BLaER1 (cell line): Measurements from ENCODE around the gene ZNRD2.

Source experiments
- H3K27ac ChIP-seq: shearing (Covaris generic); formaldehyde crosslinking; 2 replicates; pipeline ENCODE4 v1.8.1; 2022
- H3K27me3 ChIP-seq: shearing (Covaris generic); formaldehyde crosslinking; 2 replicates; pipeline ENCODE4 v1.8.1; 2022
- H3K36me3 ChIP-seq: shearing (Covaris generic); formaldehyde crosslinking; 2 replicates; pipeline ENCODE4 v1.8.1; 2022
- H3K4me1 ChIP-seq: shearing (Covaris generic); formaldehyde crosslinking; 2 replicates; pipeline ENCODE4 v1.8.1; 2022
- H3K4me2 ChIP-seq: shearing (Covaris generic); formaldehyde crosslinking; 2 replicates; pipeline ENCODE4 v1.8.1; 2022
- H3K4me3 ChIP-seq: shearing (Covaris generic); formaldehyde crosslinking; 2 replicates; pipeline ENCODE4 v1.8.1; 2022
- H3K9ac ChIP-seq: shearing (Covaris generic); formaldehyde crosslinking; 2 replicates; pipeline ENCODE4 v1.8.1; 2022
- H3K9me3 ChIP-seq: shearing (Covaris generic); formaldehyde crosslinking; 2 replicates; pipeline ENCODE4 v1.8.1; 2022
- H4K20me1 ChIP-seq: shearing (Covaris generic); formaldehyde crosslinking; 2 replicates; pipeline ENCODE4 v1.8.1; 2022
- Cebpa-rat ChIP-seq: shearing (Covaris generic); IDR thresholded peaks from 2 replicates; pipeline ENCODE4 v1.8.1; 2022

ZNRD2 gene

GRCh38 chr11:65585396-65586246, 15.3 kb downstream of the ZNRD2 start:
- TF ChIP-seq Cebpa-rat, result no peak
- Histone ChIP-seq H3K4me2 (peak overlapping the region; percentile 96; the same call in 1 of the 2 replicates), H3K36me3 (peaks cover 85% of the 10 kb centered on the region), H3K27ac (peak overlapping the region; percentile 58), H3K9ac (0 out of 2 replicates have a peak overlapping the region, but pooled peaks have one; percentile 54), H4K20me1 (peaks cover 53% of the 10 kb centered on the region; the same call in 1 of the 2 replicates), H3K9me3 (no peaks in the 10 kb centered on the region), H3K4me3 (no peak overlapping the region), H3K4me1 (peaks cover 52% of the 10 kb centered on the region), H3K27me3 (no peaks in the 10 kb centered on the region)

GRCh38 chr11:65586247-65586630, 16.0 kb downstream of the ZNRD2 start:
- no peaks in the 10 kb centered on the region for H3K27me3 ChIP-seq
- H3K9ac ChIP-seq, result peak overlapping the region; percentile 54; the same call in 1 of the 2 replicates

DNA sequence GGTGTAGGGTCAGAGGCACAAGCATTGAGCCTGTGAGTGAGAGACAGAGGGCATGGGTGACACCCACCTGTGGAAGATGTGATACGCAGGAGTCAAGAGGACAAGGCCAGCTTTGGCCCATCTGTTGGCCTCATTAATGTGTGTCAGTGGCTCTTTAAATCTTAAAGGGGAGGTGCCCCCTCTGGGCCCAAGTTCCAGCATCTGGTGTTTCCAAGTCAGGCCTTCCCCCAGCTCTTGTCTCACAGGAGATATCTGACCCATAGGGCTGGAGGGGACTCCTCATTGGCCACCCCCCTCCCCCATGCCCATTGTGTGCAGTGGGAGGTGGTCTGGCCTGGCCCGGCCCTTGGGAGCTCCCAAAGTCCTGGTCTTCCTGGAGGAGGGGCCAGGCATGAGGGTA, 16.4 kb downstream of the ZNRD2 start:
- Histone ChIP-seq H3K4me2 (peak overlapping the region; percentile 96), H3K27ac (peak overlapping the region; percentile 58), H3K36me3 (peaks cover 84% of the 10 kb centered on the region)

More at GRCh38 chr11:65586247-65586630, 16.0 kb downstream of the ZNRD2 start:
- H3K9me3 ChIP-seq, result no peaks in the 10 kb centered on the region
- peaks cover 47% of the 10 kb centered on the region; the same call in 1 of the 2 replicates for H4K20me1 ChIP-seq
- peaks cover 52% of the 10 kb centered on the region for H3K4me1 ChIP-seq
- no peak for TF ChIP-seq Cebpa-rat
- H3K4me3 ChIP-seq, result no peak overlapping the region
- peak overlapping the region; percentile 58 for H3K27ac ChIP-seq
- H3K4me2 ChIP-seq, result peak overlapping the region; percentile 96
- H3K36me3 ChIP-seq, result peaks cover 85% of the 10 kb centered on the region

DNA sequence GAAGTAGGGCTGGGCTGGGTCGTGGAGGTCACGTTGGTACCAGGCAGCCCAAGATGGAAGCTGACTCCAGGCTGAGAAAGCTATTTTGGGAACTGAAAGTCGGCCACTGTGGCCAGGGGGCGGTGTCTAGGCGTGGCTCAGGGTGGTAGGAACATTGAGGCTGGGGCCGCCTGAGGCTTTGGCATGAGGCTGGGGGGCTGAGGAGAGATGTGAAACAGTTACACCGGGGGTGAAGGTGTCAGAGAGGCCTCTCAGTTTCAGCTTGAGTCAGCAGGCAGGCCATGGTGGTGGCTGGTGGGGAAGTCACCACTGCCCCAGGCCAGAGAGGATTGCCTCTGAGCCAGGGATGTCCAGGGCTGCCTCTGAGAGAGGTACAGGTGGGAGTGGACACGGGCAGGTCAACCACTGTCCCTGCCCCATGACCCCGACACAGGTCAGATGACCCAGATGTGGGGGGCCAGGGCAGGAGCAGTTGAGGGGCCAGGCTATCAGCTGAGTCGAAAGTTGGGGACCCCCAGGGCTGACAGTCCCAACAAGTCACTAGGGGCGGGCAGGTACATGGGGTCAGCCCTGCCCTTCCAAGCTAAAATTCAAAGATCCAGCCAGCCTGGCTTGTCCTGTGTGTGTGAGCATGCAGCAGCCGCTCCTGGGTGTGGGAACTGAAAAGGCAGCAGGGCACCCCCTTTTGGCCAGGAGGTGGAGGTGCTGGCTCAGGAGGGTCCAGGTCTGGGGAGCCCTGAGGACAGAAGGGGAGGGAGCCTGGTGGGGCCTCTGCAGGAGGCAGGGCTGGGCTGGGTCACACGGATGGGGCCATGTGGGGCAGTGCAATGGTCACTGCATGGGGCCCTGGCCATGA, 18.1 kb downstream of the ZNRD2 start:
- peaks cover 54% of the 10 kb centered on the region for H3K4me1 ChIP-seq
- H3K27ac ChIP-seq, result peak overlapping the region; percentile 89
- H3K36me3 ChIP-seq, result peaks cover 84% of the 10 kb centered on the region
- H4K20me1 ChIP-seq, result peaks cover 56% of the 10 kb centered on the region
- peak overlapping the region; percentile 76 for H3K9ac ChIP-seq
- H3K9me3 ChIP-seq, result no peaks in the 10 kb centered on the region
- TF ChIP-seq Cebpa-rat, result no peak
- peak overlapping the region; percentile 36 for H3K4me3 ChIP-seq
- peak overlapping the region; percentile 96 for H3K4me2 ChIP-seq
- no peaks in the 10 kb centered on the region for H3K27me3 ChIP-seq

More for the DNA sequence above, 16.4 kb downstream of the ZNRD2 start:
- Histone ChIP-seq H3K9me3 (no peaks in the 10 kb centered on the region), H4K20me1 (peaks cover 45% of the 10 kb centered on the region; the same call in 1 of the 2 replicates), H3K9ac (peak overlapping the region; percentile 54; the same call in 1 of the 2 replicates), H3K27me3 (no peaks in the 10 kb centered on the region), H3K4me3 (no peak overlapping the region), H3K4me1 (peaks cover 52% of the 10 kb centered on the region)
- TF ChIP-seq Cebpa-rat, result no peak

DNA sequence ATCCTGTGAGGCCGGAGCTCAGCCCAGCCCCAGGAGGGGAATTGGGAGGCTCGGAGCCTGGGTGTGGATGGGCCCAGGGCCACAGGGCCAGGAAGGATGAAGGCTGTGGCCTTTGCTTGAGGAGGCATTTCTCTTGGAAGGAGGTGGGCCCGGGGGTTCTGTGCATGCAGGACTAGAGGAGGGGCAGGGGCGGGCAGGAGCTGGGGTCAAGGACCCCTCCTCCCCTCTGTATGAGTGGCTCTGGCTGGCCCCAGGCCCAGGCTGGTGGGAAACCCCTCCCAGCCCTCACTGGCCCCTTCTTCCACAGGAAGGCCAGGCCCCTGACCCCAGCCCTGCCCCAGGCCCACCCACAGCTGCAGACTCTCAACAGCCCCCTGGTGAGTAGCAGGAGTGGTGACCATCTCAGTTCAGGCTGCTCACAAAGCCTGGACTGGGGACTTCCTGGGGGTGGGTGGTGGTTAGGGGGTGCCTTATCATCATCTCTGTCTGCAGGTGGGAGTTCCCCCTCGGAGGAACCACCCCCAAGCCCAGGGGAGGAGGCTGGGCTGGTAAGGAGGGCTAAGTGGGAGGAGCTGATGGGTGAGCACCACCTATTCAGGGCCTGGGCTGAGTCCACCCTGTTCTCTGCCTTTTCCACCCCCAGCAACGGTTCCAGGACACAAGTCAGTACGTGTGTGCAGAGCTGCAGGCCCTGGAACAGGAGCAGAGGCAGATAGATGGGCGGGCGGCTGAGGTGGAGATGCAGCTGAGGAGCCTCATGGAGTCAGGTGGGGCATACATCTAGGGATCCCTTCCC, 19.4 kb downstream of the ZNRD2 start:
- TF ChIP-seq Cebpa-rat, result no peak
- Histone ChIP-seq H3K9me3 (no peaks in the 10 kb centered on the region), H3K9ac (peak overlapping the region; percentile 24; the same call in 1 of the 2 replicates), H3K27me3 (no peaks in the 10 kb centered on the region), H3K4me2 (peak overlapping the region; percentile 96), H3K27ac (peak overlapping the region; percentile 89), H3K4me3 (no peak overlapping the region), H4K20me1 (peaks cover 64% of the 10 kb centered on the region), H3K36me3 (peaks cover 76% of the 10 kb centered on the region), H3K4me1 (peaks cover 65% of the 10 kb centered on the region)

GRCh38 chr11:65590240-65590738, 20.0 kb downstream of the ZNRD2 start:
- H3K4me3 ChIP-seq, result no peak overlapping the region
- peaks cover 71% of the 10 kb centered on the region for H3K4me1 ChIP-seq
- H4K20me1 ChIP-seq, result peaks cover 62% of the 10 kb centered on the region
- H3K4me2 ChIP-seq, result peak overlapping the region; percentile 96
- H3K36me3 ChIP-seq, result peaks cover 70% of the 10 kb centered on the region
- TF ChIP-seq Cebpa-rat, result no peak
- no peak overlapping the region for H3K9ac ChIP-seq
- no peaks in the 10 kb centered on the region for H3K27me3 ChIP-seq
- H3K9me3 ChIP-seq, result no peaks in the 10 kb centered on the region
- H3K27ac ChIP-seq, result no peak overlapping the region

DNA sequence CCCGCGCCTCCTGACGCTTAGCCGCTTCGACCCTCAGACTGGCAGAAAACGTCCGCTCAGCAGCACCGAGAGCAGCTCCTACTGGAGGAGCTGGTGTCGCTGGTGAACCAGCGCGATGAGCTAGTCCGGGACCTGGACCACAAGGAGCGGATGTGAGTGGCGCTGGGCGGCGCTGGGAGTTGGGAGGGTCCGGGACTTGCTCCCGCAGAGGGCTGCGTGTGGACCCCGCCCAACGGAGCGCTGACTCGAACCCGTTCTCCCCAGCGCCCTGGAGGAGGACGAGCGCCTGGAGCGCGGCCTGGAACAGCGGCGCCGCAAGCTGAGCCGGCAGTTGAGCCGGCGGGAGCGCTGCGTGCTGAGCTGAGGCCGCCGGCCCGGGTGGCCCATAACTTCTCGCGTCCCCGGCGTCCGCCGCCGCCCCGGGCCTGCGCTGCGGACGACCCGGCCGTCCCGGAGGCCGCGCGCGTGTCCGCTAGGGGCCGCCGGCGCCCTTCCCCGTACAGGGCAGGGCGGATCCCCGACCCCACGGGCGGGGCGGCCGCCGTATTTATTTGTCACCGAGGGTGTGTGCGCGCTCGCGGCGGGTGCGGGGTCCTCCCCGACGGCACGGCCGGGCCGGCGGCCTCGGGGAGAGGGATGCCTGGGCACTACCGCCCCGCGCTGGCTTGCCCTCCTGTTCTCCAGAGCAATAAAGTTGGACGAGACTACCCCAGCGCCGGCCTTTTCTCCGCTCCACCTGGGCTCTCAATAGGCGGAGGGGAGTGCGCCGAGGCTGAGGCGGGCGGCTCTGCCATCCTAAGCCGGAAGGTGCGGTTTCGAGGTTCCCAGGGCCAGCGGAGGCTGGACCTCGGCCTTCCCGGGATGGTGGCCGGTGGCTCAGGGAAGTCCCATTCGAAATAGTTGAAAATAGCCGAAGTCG, 21.9 kb downstream of the ZNRD2 start:
- Histone ChIP-seq H3K4me3 (no peak overlapping the region), H3K27me3 (no peaks in the 10 kb centered on the region), H3K4me1 (peaks cover 66% of the 10 kb centered on the region), H3K36me3 (peaks cover 57% of the 10 kb centered on the region), H3K9ac (no peak overlapping the region), H3K9me3 (no peaks in the 10 kb centered on the region), H3K4me2 (no peak overlapping the region), H3K27ac (no peak overlapping the region), H4K20me1 (peaks cover 48% of the 10 kb centered on the region)
- TF ChIP-seq Cebpa-rat, result no peak

DNA sequence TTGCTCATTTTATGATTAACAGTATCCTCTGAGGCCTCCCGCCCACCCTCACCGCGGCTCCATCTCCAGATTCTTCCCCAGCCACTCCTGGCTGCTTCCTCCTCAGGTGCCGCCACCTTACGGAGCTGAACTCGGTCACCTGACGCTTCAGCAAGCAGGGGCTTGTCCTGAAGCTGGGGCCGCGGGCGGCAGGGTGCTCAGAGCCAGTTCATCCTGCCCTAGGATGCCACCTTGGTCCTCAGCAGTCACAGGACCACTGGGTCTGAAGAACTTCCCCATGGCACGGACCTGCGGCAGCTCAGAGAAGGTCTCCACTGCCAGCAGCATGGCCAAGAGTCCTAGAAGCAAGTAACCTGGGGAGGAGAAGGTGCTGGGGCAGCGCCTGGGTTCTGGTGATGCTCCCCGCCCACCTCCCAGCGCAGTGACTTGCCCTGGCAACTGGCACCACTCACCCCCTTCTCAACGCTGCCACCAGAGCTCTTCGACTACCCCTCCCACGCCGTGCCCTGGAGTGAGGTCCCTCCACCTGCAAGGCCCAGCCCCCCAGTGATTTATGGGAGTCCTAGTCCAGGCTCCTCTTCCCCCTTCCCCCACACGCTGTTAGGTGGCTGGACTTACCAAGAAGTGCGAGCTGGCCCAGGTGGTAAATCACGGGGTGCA, 22.7 kb downstream of the ZNRD2 start:
- no peak overlapping the region for H3K27ac ChIP-seq
- peaks cover 65% of the 10 kb centered on the region for H3K4me1 ChIP-seq
- no peaks in the 10 kb centered on the region for H3K27me3 ChIP-seq
- H4K20me1 ChIP-seq, result peaks cover 53% of the 10 kb centered on the region
- H3K4me3 ChIP-seq, result no peak overlapping the region
- H3K9ac ChIP-seq, result no peak overlapping the region
- no peak overlapping the region for H3K4me2 ChIP-seq
- H3K9me3 ChIP-seq, result no peaks in the 10 kb centered on the region
- peaks cover 62% of the 10 kb centered on the region for H3K36me3 ChIP-seq
- TF ChIP-seq Cebpa-rat, result no peak
